ENCODE measurements around the gene PRKAG1.

The PRKAG1 gene

GRCh38 chr12:48954061-48954460 is 64.5 kb downstream of the PRKAG1 start:
- Histone ChIP-seq H3K27me3 (replicated peaks; ENCODE audit: control insufficient read depth, insufficient read depth, low read length, poor library complexity, severe bottlenecking) (no peaks in the 10 kb centered on the region), H3K36me3 (ENCODE audit: control insufficient read depth, insufficient read depth, low read length) (peaks cover 7% of the 10 kb centered on the region), H3K4me3 (ENCODE audit: insufficient read depth, low read depth, low read length, poor library complexity, severe bottlenecking) (no peak overlapping the region), H3K27ac (ENCODE audit: insufficient read depth, low read length, poor library complexity, severe bottlenecking) (no peak overlapping the region), H3K9me3 (ENCODE audit: control insufficient read depth, low read length) (no peaks in the 10 kb centered on the region), H3K4me1 (ENCODE audit: control insufficient read depth, insufficient read depth, low read length, poor library complexity, severe bottlenecking) (peaks cover 22% of the 10 kb centered on the region)
- no peak for DNase-seq

GRCh38 chr12:48952691-48953090 is 65.9 kb downstream of the PRKAG1 start:
- no peak overlapping the region for H3K4me3 ChIP-seq (ENCODE audit: insufficient read depth, low read depth, low read length, poor library complexity, severe bottlenecking)
- H3K4me1 ChIP-seq (ENCODE audit: control insufficient read depth, insufficient read depth, low read length, poor library complexity, severe bottlenecking) = peaks cover 19% of the 10 kb centered on the region
- H3K36me3 ChIP-seq (ENCODE audit: control insufficient read depth, insufficient read depth, low read length) = peaks cover 7% of the 10 kb centered on the region
- no peaks in the 10 kb centered on the region for H3K27me3 ChIP-seq (replicated peaks; ENCODE audit: control insufficient read depth, insufficient read depth, low read length, poor library complexity, severe bottlenecking)
- H3K9me3 ChIP-seq (ENCODE audit: control insufficient read depth, low read length) = no peaks in the 10 kb centered on the region
- no peak overlapping the region for H3K27ac ChIP-seq (ENCODE audit: insufficient read depth, low read length, poor library complexity, severe bottlenecking)
- no peak for DNase-seq

Data from effector memory CD4-positive, alpha-beta T cell (primary cell).